Mesenchymal stem cell (in vitro differentiated cells and primary cell): ENCODE results near the gene CFH.

ENCODE experiments used
- DNase-seq: peaks from one replicate; pipeline ENCODE4 v3.0.0-alpha.2; 2013
- H2AFZ ChIP-seq: one replicate; pipeline ENCODE4 v1.6.1; 2013; ENCODE audit warnings: low read depth, mild to moderate bottlenecking, control low read depth, inconsistent platforms, low read length, moderate library complexity
- H2AK5ac ChIP-seq: 2 replicates; pipeline ENCODE4 v1.6.1; 2013; ENCODE audit warnings: low read length, moderate library complexity, mild to moderate bottlenecking, inconsistent platforms; ENCODE audit not compliant: severe bottlenecking
- H2BK120ac ChIP-seq: one replicate; pipeline ENCODE4 v1.6.1; 2013; ENCODE audit warnings: low read depth, mild to moderate bottlenecking, inconsistent platforms, low read length, moderate library complexity
- H2BK12ac ChIP-seq, 2 experiments: one replicate each; pipeline ENCODE4 v1.6.1; 2013; ENCODE audit warnings: inconsistent platforms in 2 of 2, low read length in 2 of 2, mild to moderate bottlenecking in 2 of 2, moderate library complexity in 2 of 2, control low read depth in 1 of 2
- H2BK15ac ChIP-seq: one replicate; pipeline ENCODE4 v1.6.1; 2013; ENCODE audit warnings: mild to moderate bottlenecking, low read depth, inconsistent platforms; ENCODE audit not compliant: poor library complexity, severe bottlenecking
- H2BK5ac ChIP-seq: 2 replicates; pipeline ENCODE4 v1.6.1; 2013; ENCODE audit warnings: low read depth, mild to moderate bottlenecking, low read length, control low read depth, inconsistent platforms; ENCODE audit not compliant: poor library complexity, severe bottlenecking
- H3K14ac ChIP-seq, 2 experiments: one replicate each; pipeline ENCODE4 v1.6.1; 2013; ENCODE audit warnings: inconsistent platforms in 2 of 2, low read length in 2 of 2, control low read depth in 1 of 2, mild to moderate bottlenecking in 1 of 2, moderate library complexity in 1 of 2
- H3K18ac ChIP-seq, 2 experiments: one replicate each; pipeline ENCODE4 v1.6.1; 2013; ENCODE audit warnings: inconsistent platforms in 2 of 2, low read length in 2 of 2, control low read depth in 1 of 2, low read depth in 1 of 2, mild to moderate bottlenecking in 1 of 2
- H3K23ac ChIP-seq, 2 experiments: one replicate each; pipeline ENCODE4 v1.6.1; 2013; ENCODE audit warnings: inconsistent platforms in 2 of 2, low read length in 2 of 2, mild to moderate bottlenecking in 2 of 2, moderate library complexity in 2 of 2, control low read depth in 1 of 2
- H3K27ac ChIP-seq: 2 replicates; pipeline ENCODE4 v1.5.1; 2013; ENCODE audit warnings: mild to moderate bottlenecking, moderate library complexity, low read length, control low read depth, inconsistent platforms; ENCODE audit not compliant: poor library complexity, severe bottlenecking
- H3K27me3 ChIP-seq, 2 experiments: 2 replicates each; pipeline versions ENCODE4 v1.6.1 to v1.7.0; 2013; ENCODE audit warnings: low read length in 2 of 2, mild to moderate bottlenecking in 2 of 2, moderate library complexity in 2 of 2, control low read depth in 1 of 2, inconsistent platforms in 1 of 2; ENCODE audit not compliant: control insufficient read depth in 1 of 2, insufficient read depth in 1 of 2
- H3K36me3 ChIP-seq, 2 experiments: 2 replicates each; pipeline versions ENCODE4 v1.6.1 to v1.7.0; 2013; ENCODE audit warnings: low read length in 2 of 2, control low read depth in 1 of 2, inconsistent platforms in 1 of 2, low read depth in 1 of 2, mild to moderate bottlenecking in 1 of 2; ENCODE audit not compliant: insufficient read depth in 2 of 2, control insufficient read depth in 1 of 2
- H3K4ac ChIP-seq, 2 experiments: one replicate each; pipeline ENCODE4 v1.6.1; 2013; ENCODE audit warnings: inconsistent platforms in 2 of 2, low read length in 2 of 2, mild to moderate bottlenecking in 2 of 2, moderate library complexity in 2 of 2, control low read depth in 1 of 2, low read depth in 1 of 2
- H3K4me1 ChIP-seq: 2 replicates; pipeline ENCODE4 v1.6.1; 2013; ENCODE audit warnings: low read depth, low read length, control low read depth; ENCODE audit not compliant: control insufficient read depth, insufficient read depth
- H3K4me2 ChIP-seq: 2 replicates; pipeline ENCODE4 v1.6.1; 2013; ENCODE audit warnings: low read length, mild to moderate bottlenecking, inconsistent platforms; ENCODE audit not compliant: poor library complexity, severe bottlenecking
- H3K4me3 ChIP-seq, 2 experiments: 2 replicates each; pipeline versions ENCODE4 v1.5.1 to v1.7.0; 2013; ENCODE audit warnings: low read length in 2 of 2, mild to moderate bottlenecking in 2 of 2, control low read depth in 1 of 2, low read depth in 1 of 2; ENCODE audit not compliant: insufficient read depth in 1 of 2
- H3K79me1 ChIP-seq: replicated peaks from 2 replicates; pipeline ENCODE4 v1.6.1; 2013; ENCODE audit warnings: mild to moderate bottlenecking, control low read depth, low read length, inconsistent platforms; ENCODE audit not compliant: poor library complexity, severe bottlenecking
- H3K9ac ChIP-seq: 2 replicates; pipeline ENCODE4 v1.7.0; 2013; ENCODE audit warnings: mild to moderate bottlenecking, low read length, moderate library complexity
- H3K9me3 ChIP-seq: 2 replicates; pipeline ENCODE4 v1.7.0; 2013; ENCODE audit warnings: mild to moderate bottlenecking, low read length; ENCODE audit not compliant: control insufficient read depth
- H4K8ac ChIP-seq: one replicate; pipeline ENCODE4 v1.6.1; 2013; ENCODE audit warnings: inconsistent platforms, mild to moderate bottlenecking, low read length, moderate library complexity
- H4K91ac ChIP-seq: one replicate; pipeline ENCODE4 v1.6.1; 2013; ENCODE audit warnings: mild to moderate bottlenecking, low read length, inconsistent platforms
- WGBS: methylation state at CpG from one replicate; pipeline ENCODE4 v1.1.7; 2013; ENCODE audit warnings: mixed read lengths; 5-methylcytosine and 5-hydroxymethylcytosine counted together

CFH gene

GRCh38 chr1:196609370-196609737 lies 42.5 kb upstream of the CFH start:
- H2AFZ ChIP-seq = peak overlapping the region; percentile 79
- no peak overlapping the region for H2BK120ac ChIP-seq
- H2BK12ac ChIP-seq = peak overlapping the region in 1 of 2 experiments; percentile 42
- H2AK5ac ChIP-seq = no peak overlapping the region
- peaks cover 3% of the 10 kb centered on the region for H3K4me1 ChIP-seq
- no peaks in the 10 kb centered on the region for H3K36me3 ChIP-seq
- H2BK5ac ChIP-seq = no peak overlapping the region
- no peaks in the 10 kb centered on the region for H3K27me3 ChIP-seq
- peak overlapping the region; percentile 68 to 77 for H3K4me3 ChIP-seq
- H3K4ac ChIP-seq = no peak overlapping the region
- peak overlapping the region in 1 of 2 experiments; percentile 30 for H3K18ac ChIP-seq
- H4K91ac ChIP-seq = no peak overlapping the region
- H2BK15ac ChIP-seq = no peak overlapping the region
- peak overlapping the region; percentile 64 for H3K4me2 ChIP-seq
- no peak overlapping the region for H3K14ac ChIP-seq
- no peak for DNase-seq
- H3K79me1 ChIP-seq = peaks cover 5% of the 10 kb centered on the region
- H4K8ac ChIP-seq = peak overlapping the region; percentile 71
- WGBS = 31% methylated on average over 10 of the region's 10 CpGs
- H3K9me3 ChIP-seq = no peaks in the 10 kb centered on the region
- no peak overlapping the region for H3K23ac ChIP-seq
- no peak overlapping the region for H3K9ac ChIP-seq
- H3K27ac ChIP-seq = peak overlapping the region; percentile 73

GRCh38 chr1:196611873-196612272 lies 40.0 kb upstream of the CFH start:
- no peak overlapping the region for H3K27ac ChIP-seq
- no peak overlapping the region for H2BK5ac ChIP-seq
- H3K79me1 ChIP-seq = no peaks in the 10 kb centered on the region
- no peak overlapping the region for H2BK12ac ChIP-seq
- no peaks in the 10 kb centered on the region for H3K36me3 ChIP-seq
- H3K18ac ChIP-seq = no peak overlapping the region
- no peak overlapping the region for H2AFZ ChIP-seq
- H2BK120ac ChIP-seq = no peak overlapping the region
- H3K14ac ChIP-seq = no peak overlapping the region
- 53% methylated on average over 2 of the region's 3 CpGs for WGBS
- peaks cover 3% of the 10 kb centered on the region for H3K4me1 ChIP-seq
- no peak overlapping the region for H2AK5ac ChIP-seq
- no peak overlapping the region for H3K23ac ChIP-seq
- no peak overlapping the region for H3K4me2 ChIP-seq
- H4K91ac ChIP-seq = no peak overlapping the region
- H3K9me3 ChIP-seq = no peaks in the 10 kb centered on the region
- H3K4me3 ChIP-seq = no peak overlapping the region
- no peak overlapping the region for H2BK15ac ChIP-seq
- H3K4ac ChIP-seq = no peak overlapping the region
- no peaks in the 10 kb centered on the region for H3K27me3 ChIP-seq
- H3K9ac ChIP-seq = no peak overlapping the region
- no peak for DNase-seq
- H4K8ac ChIP-seq = no peak overlapping the region

DNA sequence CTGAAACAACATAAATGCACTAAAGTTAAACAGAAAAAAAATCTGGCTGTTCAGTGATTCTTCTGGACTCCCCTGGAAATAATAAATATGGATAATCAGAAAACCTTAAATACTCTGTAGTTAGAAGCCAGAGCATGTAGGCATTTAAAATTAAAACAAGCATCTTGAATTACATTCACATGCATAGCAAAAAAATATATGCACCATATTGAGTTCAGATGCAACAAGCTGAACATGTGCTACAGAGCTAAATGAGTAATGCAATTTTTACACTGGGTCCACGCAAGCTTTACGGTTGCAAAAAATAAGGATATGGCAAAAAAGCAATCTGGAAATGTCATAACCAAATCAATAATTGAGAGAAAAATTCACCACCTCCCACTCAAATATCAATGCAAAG lies 32.1 kb upstream of the CFH start:
- Histone ChIP-seq H3K79me1 (no peaks in the 10 kb centered on the region), H3K27ac (no peak overlapping the region), H3K4me1 (no peaks in the 10 kb centered on the region), H2BK15ac (no peak overlapping the region), H3K36me3 (no peaks in the 10 kb centered on the region), H2BK120ac (no peak overlapping the region), H2BK12ac (no peak overlapping the region), H3K18ac (no peak overlapping the region), H4K91ac (no peak overlapping the region), H2AK5ac (no peak overlapping the region), H2AFZ (no peak overlapping the region), H3K4me3 (no peak overlapping the region), H2BK5ac (no peak overlapping the region), H3K4ac (no peak overlapping the region), H3K9ac (no peak overlapping the region), H3K14ac (no peak overlapping the region), H3K9me3 (no peaks in the 10 kb centered on the region), H3K4me2 (no peak overlapping the region), H3K23ac (no peak overlapping the region), H3K27me3 (no peaks in the 10 kb centered on the region), H4K8ac (no peak overlapping the region)
- DNase-seq = no peak
- WGBS = 100% methylated on average over 2 of the region's 2 CpGs

GRCh38 chr1:196623079-196623478 lies 28.8 kb upstream of the CFH start:
- WGBS = no CpG with 5 or more reads among the region's 1 CpG
- Histone ChIP-seq H3K14ac (no peak overlapping the region), H4K8ac (no peak overlapping the region), H2AK5ac (no peak overlapping the region), H3K27ac (no peak overlapping the region), H3K4me2 (no peak overlapping the region), H2BK15ac (no peak overlapping the region), H3K4me3 (no peak overlapping the region), H2BK120ac (no peak overlapping the region), H3K9ac (no peak overlapping the region), H3K79me1 (no peaks in the 10 kb centered on the region), H3K23ac (no peak overlapping the region), H4K91ac (no peak overlapping the region), H2BK12ac (no peak overlapping the region), H2AFZ (no peak overlapping the region), H3K4me1 (no peaks in the 10 kb centered on the region), H3K9me3 (peaks cover under 1% of the 10 kb centered on the region), H2BK5ac (no peak overlapping the region), H3K36me3 (no peaks in the 10 kb centered on the region), H3K27me3 (no peaks in the 10 kb centered on the region), H3K4ac (no peak overlapping the region), H3K18ac (no peak overlapping the region)
- no peak for DNase-seq
